Stomach (tissue), 9 donors: Measurements from ENCODE around the gene CACNA2D3. TPM values are rescaled to one million over a fixed set of nuclear protein-coding genes. Genes with fewer than 3 reads are reported as not detected.

Experiments
- DNase-seq, 2 donors: peaks; one replicate each; pipeline versions ENCODE4 v3.0.0 to v3.0.0-alpha.2; 2013 to 2019
- H3K27ac ChIP-seq, 5 donors: fragments of 200-600 bp in 4 of 5; sonication (generic) in 4 of 5; one replicate each; pipeline ENCODE4 v1.5.1; 2013 to 2019; ENCODE audit warnings: mild to moderate bottlenecking in 1 of 5, moderate library complexity in 1 of 5
- H3K27me3 ChIP-seq, 3 donors: fragments of 200-600 bp; sonication (generic); one replicate each; pipeline ENCODE4 v1.5.1; 2017 to 2019; ENCODE audit warnings: mixed run types in 1 of 3
- H3K36me3 ChIP-seq, 4 donors: fragments of 200-600 bp; sonication (generic); 1 replicate in 3 of 4; 2 replicates in 1 of 4; pipeline ENCODE4 v1.5.1; 2016 to 2019
- H3K4me1 ChIP-seq, 4 donors: fragments of 200-600 bp; sonication (generic); one replicate each; pipeline ENCODE4 v1.5.1; 2016 to 2019
- H3K4me3 ChIP-seq, 4 donors: fragments of 200-600 bp; sonication (generic) in 3 of 4; one replicate each; pipeline ENCODE4 v1.5.1; 2016 to 2019; ENCODE audit warnings: mild to moderate bottlenecking in 1 of 4
- H3K9me3 ChIP-seq, 4 donors: fragments of 200-600 bp; sonication (generic); one replicate each; pipeline ENCODE4 v1.5.1; 2016 to 2019
- CTCF ChIP-seq, 7 experiments: fragments of 450-650 bp in 4 of 7; fragments of 200-600 bp in 3 of 7; sonication (generic) in 3 of 7; IDR thresholded peaks; one replicate each; pipeline ENCODE4 v1.5.1; 2016 to 2019; ENCODE audit warnings: antibody characterized with exemption in 7 of 7, control low read depth in 2 of 7, mild to moderate bottlenecking in 1 of 7
- EP300 ChIP-seq: sonication (generic); formaldehyde crosslinking; IDR thresholded peaks from one replicate; pipeline ENCODE4 v1.6.1; 2017; ENCODE audit warnings: antibody characterized with exemption
- POLR2A ChIP-seq, 4 donors: fragments of 450-650 bp; IDR thresholded peaks; one replicate each; pipeline ENCODE4 v1.6.1; 2016; ENCODE audit warnings: antibody characterized with exemption in 4 of 4, control low read depth in 2 of 4, mild to moderate bottlenecking in 1 of 4, moderate library complexity in 1 of 4
- POLR2AphosphoS5 ChIP-seq, 3 donors: sonication (generic); formaldehyde crosslinking; IDR thresholded peaks; one replicate each; pipeline ENCODE4 v1.6.1; 2016; ENCODE audit warnings: antibody characterized with exemption in 3 of 3
- WGBS, 5 donors: extraction: QIAGEN DNeasy Blood & Tissue Kit in 3 of 5; methylation state at CpG; one replicate each; pipeline versions ENCODE4 v1.1.5 to v1.1.7; 2013 to 2018; 5-methylcytosine and 5-hydroxymethylcytosine counted together
- intact Hi-C: fragments of 100-400 bp; cut with DNase I; formaldehyde crosslinking; loops from one replicate; pipeline ENCODE4 v1.15.1; 2023; ENCODE audit warnings: low total_unique reads
- polyA plus RNA-seq, 3 donors: library from polyadenylated mRNA; stranded (reverse); fragments of 200-250 nt; gene quantifications; one replicate each; pipeline ENCODE4 v1.2.3, GENCODE V29; 2013
- total RNA-seq, 5 donors: library from RNA; depleted of rRNA; stranded (reverse); fragments of >200 nt; gene quantifications; one replicate each; pipeline versions ENCODE4 v1.1.0 to v1.2.3, GENCODE V29; 2014 to 2016
- donor health status: healthy with polysubstance abuse.
- donor health status: Bipolar disorder and iron deficiency.
- donor health status: healthy.

Gene CACNA2D3
- total and polyA plus RNA-seq, 8 donors: 0.56 to 54.0 (median 2.9) TPM; not detected in 1

GRCh38 chr3:54960701-54961100 is 838.3 kb downstream of the CACNA2D3 start:
- Histone ChIP-seq H3K4me3 (no peak overlapping the region), H3K27ac (no peak overlapping the region), H3K4me1 (no peaks in the 10 kb centered on the region), H3K36me3 (no peaks in the 10 kb centered on the region), H3K27me3 (no peaks in the 10 kb centered on the region), H3K9me3 (no peaks in the 10 kb centered on the region)
- TF ChIP-seq CTCF (IDR thresholded peaks at IDR 0.05): no peak
- no peak for TF ChIP-seq EP300
- TF ChIP-seq POLR2AphosphoS5 (IDR thresholded peaks at IDR 0.05): no peak
- no peak for TF ChIP-seq POLR2A (IDR thresholded peaks at IDR 0.05)
- intact Hi-C loops: no loop called here
- WGBS, 5 donors: 57 to 70% (median 65%) methylated on average over 4 of the region's 4 CpGs
- DNase-seq: no peak

GRCh38 chr3:54962200-54962599 is 839.8 kb downstream of the CACNA2D3 start:
- Histone ChIP-seq H3K4me3 (no peak overlapping the region), H3K27me3 (no peaks in the 10 kb centered on the region), H3K36me3 (no peaks in the 10 kb centered on the region), H3K9me3 (no peaks in the 10 kb centered on the region), H3K27ac (no peak overlapping the region), H3K4me1 (peaks cover 0 to 6% (median 2%) of the 10 kb centered on the region in 4 donors)
- TF ChIP-seq CTCF (IDR thresholded peaks at IDR 0.05) (no peak), POLR2AphosphoS5 (IDR thresholded peaks at IDR 0.05) (no peak), POLR2A (IDR thresholded peaks at IDR 0.05) (no peak), EP300 (no peak)
- intact Hi-C loops: no loop called here
- 64 to 75% (median 67%) methylated on average over 2 of the region's 2 CpGs for WGBS, 5 donors
- DNase-seq: no peak

- TF ChIP-seq POLR2AphosphoS5 (IDR thresholded peaks at IDR 0.05): no peak
- TF ChIP-seq POLR2A (IDR thresholded peaks at IDR 0.05): no peak
- no peak for TF ChIP-seq CTCF (IDR thresholded peaks at IDR 0.05)
- no peak for TF ChIP-seq EP300
- WGBS, 5 donors: 64 to 76% (median 70%) methylated on average over 4 of the region's 4 CpGs
- no peak for DNase-seq
- intact Hi-C loops: no loop called here
- H3K4me1 ChIP-seq: peaks cover 0 to 6% (median 2%) of the 10 kb centered on the region in 4 donors
- no peaks in the 10 kb centered on the region for H3K9me3 ChIP-seq
- H3K27ac ChIP-seq: no peak overlapping the region
- no peak overlapping the region for H3K4me3 ChIP-seq
- no peaks in the 10 kb centered on the region for H3K36me3 ChIP-seq
- H3K27me3 ChIP-seq: no peaks in the 10 kb centered on the region
These were observed 841.3 kb downstream of the CACNA2D3 start for GRCh38 chr3:54963641-54964040.

GRCh38 chr3:54964081-54964480 is 841.7 kb downstream of the CACNA2D3 start:
- Histone ChIP-seq H3K4me3 (no peak overlapping the region), H3K36me3 (no peaks in the 10 kb centered on the region), H3K4me1 (peaks cover 0 to 6% (median 2%) of the 10 kb centered on the region in 4 donors), H3K27me3 (no peaks in the 10 kb centered on the region), H3K27ac (no peak overlapping the region), H3K9me3 (no peaks in the 10 kb centered on the region)
- 85 to 94% (median 91%) methylated on average over 3 of the region's 3 CpGs for WGBS, 5 donors
- no peak for DNase-seq
- TF ChIP-seq POLR2AphosphoS5 (IDR thresholded peaks at IDR 0.05) (no peak), POLR2A (IDR thresholded peaks at IDR 0.05) (no peak), EP300 (no peak), CTCF (IDR thresholded peaks at IDR 0.05) (no peak)
- intact Hi-C loops: no loop called here
